Measurements from ENCODE around the gene TULP1. TPM values are rescaled to one million over a fixed set of nuclear protein-coding genes. Genes with fewer than 3 reads are reported as not detected.

Gene TULP1
- total RNA-seq, 1 donor from 2014 or later = not detected

- Mint-ChIP-seq H3K36me3 (ENCODE audit: low read depth, unreplicated experiment) (no peaks in the 10 kb centered on the region), H3K4me1 (ENCODE audit: unreplicated experiment) (peaks cover 2% of the 10 kb centered on the region), H3K27ac (ENCODE audit: unreplicated experiment) (no peak overlapping the region), H3K4me3 (ENCODE audit: unreplicated experiment) (no peak overlapping the region), H3K9me3 (ENCODE audit: unreplicated experiment) (no peaks in the 10 kb centered on the region), H3K27me3 (ENCODE audit: unreplicated experiment) (peaks cover 2% of the 10 kb centered on the region)
- TF ChIP-seq CTCF (IDR thresholded peaks at IDR 0.05; ENCODE audit: unreplicated experiment) = peak; percentile 100
- peak; percentile 88 for DNase-seq (ENCODE audit: low spot score)
Measured at GRCh38 chr6:35522660-35523658, 10.3 kb upstream of the TULP1 start.

- H3K9me3 Mint-ChIP-seq (ENCODE audit: unreplicated experiment) = no peaks in the 10 kb centered on the region
- no peak for TF ChIP-seq CTCF (IDR thresholded peaks at IDR 0.05; ENCODE audit: unreplicated experiment)
Measured at GRCh38 chr6:35522151-35522550, 9.5 kb upstream of the TULP1 start.

GRCh38 chr6:35521235-35521634 is 8.5 kb upstream of the TULP1 start:
- H3K27ac Mint-ChIP-seq (ENCODE audit: unreplicated experiment) = no peak overlapping the region
- no peak for TF ChIP-seq CTCF (IDR thresholded peaks at IDR 0.05; ENCODE audit: unreplicated experiment)
- no peak overlapping the region for H3K4me3 Mint-ChIP-seq (ENCODE audit: unreplicated experiment)
- H3K9me3 Mint-ChIP-seq (ENCODE audit: unreplicated experiment) = no peaks in the 10 kb centered on the region
- peaks cover 2% of the 10 kb centered on the region for H3K4me1 Mint-ChIP-seq (ENCODE audit: unreplicated experiment)
- H3K36me3 Mint-ChIP-seq (ENCODE audit: low read depth, unreplicated experiment) = no peaks in the 10 kb centered on the region
- H3K27me3 Mint-ChIP-seq (ENCODE audit: unreplicated experiment) = peaks cover 2% of the 10 kb centered on the region
- no peak for DNase-seq (ENCODE audit: low spot score)

More at GRCh38 chr6:35522151-35522550, 9.5 kb upstream of the TULP1 start:
- H3K27ac Mint-ChIP-seq (ENCODE audit: unreplicated experiment) = no peak overlapping the region
- H3K36me3 Mint-ChIP-seq (ENCODE audit: low read depth, unreplicated experiment) = no peaks in the 10 kb centered on the region
- no peak for DNase-seq (ENCODE audit: low spot score)
- H3K4me3 Mint-ChIP-seq (ENCODE audit: unreplicated experiment) = no peak overlapping the region
- peaks cover 2% of the 10 kb centered on the region for H3K4me1 Mint-ChIP-seq (ENCODE audit: unreplicated experiment)
- peaks cover 2% of the 10 kb centered on the region for H3K27me3 Mint-ChIP-seq (ENCODE audit: unreplicated experiment)

DNA sequence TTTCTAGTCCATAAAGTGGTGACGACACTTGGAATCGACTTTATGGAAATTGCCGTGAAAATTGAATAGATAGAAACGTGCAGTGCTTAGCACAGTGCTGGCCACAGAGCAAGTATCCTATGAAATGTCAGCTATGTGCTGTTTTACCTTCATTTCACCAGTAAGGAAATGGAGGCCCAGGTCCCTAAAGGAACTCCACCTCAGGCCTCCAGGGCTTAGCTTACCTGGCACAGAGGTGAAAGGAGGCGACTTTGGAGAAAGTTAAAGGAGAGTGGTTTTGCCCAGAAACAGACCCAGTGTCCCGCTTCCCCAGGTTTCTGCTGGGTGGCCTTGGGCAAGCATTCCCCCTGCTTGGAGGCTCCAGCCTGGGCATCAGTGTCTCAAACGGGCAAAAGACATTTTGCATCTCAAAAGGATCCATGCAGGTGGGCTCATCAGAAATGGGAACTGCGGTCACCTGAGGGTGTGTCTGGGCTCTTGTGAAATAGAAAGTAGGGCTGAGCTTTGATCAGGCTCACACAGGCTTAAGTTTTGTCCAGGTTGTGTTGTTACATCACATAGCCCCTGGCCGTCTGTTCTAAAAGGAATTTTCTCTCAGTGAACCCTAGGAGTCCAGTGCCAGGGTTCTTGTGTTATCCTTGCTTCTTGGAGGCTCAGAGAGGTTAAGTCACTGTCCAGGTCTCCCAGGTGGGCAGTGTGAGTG is 6.8 kb upstream of the TULP1 start:
- no peak for TF ChIP-seq CTCF (IDR thresholded peaks at IDR 0.05; ENCODE audit: unreplicated experiment)
- DNase-seq (ENCODE audit: low spot score) = no peak
- Mint-ChIP-seq H3K4me3 (ENCODE audit: unreplicated experiment) (no peak overlapping the region), H3K4me1 (ENCODE audit: unreplicated experiment) (peaks cover 2% of the 10 kb centered on the region), H3K9me3 (ENCODE audit: unreplicated experiment) (no peaks in the 10 kb centered on the region), H3K36me3 (ENCODE audit: low read depth, unreplicated experiment) (no peaks in the 10 kb centered on the region), H3K27ac (ENCODE audit: unreplicated experiment) (no peak overlapping the region), H3K27me3 (ENCODE audit: unreplicated experiment) (peaks cover 2% of the 10 kb centered on the region)
